K562 (cell line): ENCODE results near the gene TRERF1. TPM values are rescaled to one million over a fixed set of nuclear protein-coding genes. Genes with fewer than 3 reads are reported as not detected.

ENCODE experiments used
- COPS2 ChIP-seq: fragments of 450-650 bp; conservative IDR thresholded peaks from 2 replicates; pipeline ENCODE4 v1.6.1; 2016; ENCODE audit warnings: mild to moderate bottlenecking, moderate library complexity
- E2F4 ChIP-seq: sonication (generic); formaldehyde crosslinking; IDR thresholded peaks from 2 replicates; pipeline ENCODE4 v1.8.0; 2022; ENCODE audit warnings: mild to moderate bottlenecking, low read depth, missing genetic modification reagents
- FOXJ2 ChIP-seq: fragments of 200-800 bp; sonication (Bioruptor generic); IDR thresholded peaks from 2 replicates; pipeline ENCODE4 v1.6.1; 2016; ENCODE audit warnings: missing genetic modification characterization, missing compliant biosample characterization
- FOXK2 ChIP-seq, 2 experiments: fragments of 450-650 bp; IDR thresholded peaks in 1 of 2; conservative IDR thresholded peaks in 1 of 2; 2 replicates each; pipeline ENCODE4 v1.6.1; 2016; ENCODE audit warnings: low read depth in 2 of 2, mild to moderate bottlenecking in 1 of 2
- HDAC6 ChIP-seq: IDR thresholded peaks from 2 replicates; pipeline ENCODE4 v1.6.1; 2012; ENCODE audit warnings: low read depth, mild to moderate bottlenecking, control low read depth, inconsistent platforms, low read length, moderate library complexity
- HMG20A ChIP-seq: fragments of 450-650 bp; formaldehyde crosslinking; conservative IDR thresholded peaks from 2 replicates; pipeline ENCODE4 v1.4.0; 2020; ENCODE audit warnings: mild to moderate bottlenecking, mixed read lengths
- KAT7 ChIP-seq: sonication (generic); formaldehyde crosslinking; IDR thresholded peaks from 2 replicates; pipeline ENCODE4 v1.8.0; 2022; ENCODE audit warnings: missing genetic modification reagents, mild to moderate bottlenecking, borderline replicate concordance
- STAT6 ChIP-seq: sonication (generic); formaldehyde crosslinking; IDR thresholded peaks from 2 replicates; pipeline ENCODE4 v1.8.1; 2023; ENCODE audit warnings: mild to moderate bottlenecking, missing genetic modification reagents
- XRCC4 ChIP-seq: IDR thresholded peaks from one replicate; pipeline ENCODE4 v1.6.1; 2011; ENCODE audit not compliant: insufficient read depth, insufficient read length; ENCODE audit errors: extremely low read depth
- ZNF24 ChIP-seq: fragments of 450-650 bp; IDR thresholded peaks from 2 replicates; pipeline ENCODE4 v1.6.1; 2016
- ZNF407 ChIP-seq: fragments of 450-650 bp; IDR thresholded peaks from 2 replicates; pipeline ENCODE4 v1.6.1; 2016; ENCODE audit warnings: low read depth
- ZNF445 ChIP-seq: fragments of 250-450 bp; sonication (Bioruptor Pico); IDR thresholded peaks from 2 replicates; pipeline ENCODE4 v1.4.0; 2020; ENCODE audit warnings: low read depth, mild to moderate bottlenecking, moderate library complexity
- polyA plus RNA-seq, 8 experiments: library from polyadenylated mRNA; depleted of rRNA in 4 of 8; stranded (reverse) in 5 of 8; unstranded in 3 of 8; fragments of >200 nt; fragmentation: Nextera tagmentation in 2 of 8; fragmentation: Illumina TruSeq in 1 of 8; extraction: Ambion mirVana in 2 of 8; extraction: Trizol in 1 of 8; gene quantifications; 2 replicates each; pipeline versions ENCODE4 v1.2.1 to v1.2.3, GENCODE V29; 2011 to 2014; ENCODE audit warnings: inconsistent platforms in 1 of 8, missing spikeins in 1 of 8
- total RNA-seq, 7 experiments: library from RNA; depleted of rRNA in 6 of 7; stranded (reverse); fragments of >200 nt in 6 of 7; fragmentation: Illumina TruSeq in 2 of 7; extraction: Trizol in 2 of 7; gene quantifications; 2 replicates each; pipeline versions ENCODE4 v1.2.1 to v1.2.3, GENCODE V29; 2011 to 2021; ENCODE audit warnings: low replicate concordance in 1 of 7
- TF ChIP-seq, protein P1 (sequence below): conservative IDR thresholded peaks from 2 replicates; pipeline ENCODE4 v1.6.1; 2011; ENCODE audit warnings: low read depth, mild to moderate bottlenecking, low read length; ENCODE audit not compliant: control insufficient read depth

The TRERF1 gene
- total and polyA plus RNA-seq, 9 of the 15 experiments (the other 6 are each of a cell fraction or from before 2014, with no cell fraction given): 0.04 to 0.20 (median 0.07) TPM; not detected in 3

- TF ChIP-seq ZNF407 (no peak), XRCC4 (no peak), HMG20A (CRISPR knock-in tag) (no peak), ZNF445 (0 out of 2 replicates have a peak, but pooled peaks have one; percentile 41), FOXJ2 (tag) (no peak), HDAC6 (no peak), FOXK2 (conservative IDR thresholded peaks at IDR 0.05 in 1 of 2, IDR thresholded peaks at IDR 0.05 in 1 of 2; ENCODE audit: low read depth in 2 of 2) (peak; percentile 86 to 92), COPS2 (no peak), STAT6 (CRISPR knock-in tag) (no peak), E2F4 (no peak), KAT7 (CRISPR knock-in tag) (no peak), ZNF24 (peak; percentile 74; the same call in 1 of the 2 replicates)
- TF ChIP-seq, protein P1, sequence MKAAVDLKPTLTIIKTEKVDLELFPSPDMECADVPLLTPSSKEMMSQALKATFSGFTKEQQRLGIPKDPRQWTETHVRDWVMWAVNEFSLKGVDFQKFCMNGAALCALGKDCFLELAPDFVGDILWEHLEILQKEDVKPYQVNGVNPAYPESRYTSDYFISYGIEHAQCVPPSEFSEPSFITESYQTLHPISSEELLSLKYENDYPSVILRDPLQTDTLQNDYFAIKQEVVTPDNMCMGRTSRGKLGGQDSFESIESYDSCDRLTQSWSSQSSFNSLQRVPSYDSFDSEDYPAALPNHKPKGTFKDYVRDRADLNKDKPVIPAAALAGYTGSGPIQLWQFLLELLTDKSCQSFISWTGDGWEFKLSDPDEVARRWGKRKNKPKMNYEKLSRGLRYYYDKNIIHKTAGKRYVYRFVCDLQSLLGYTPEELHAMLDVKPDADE: peak; percentile 77; the same call in 1 of the 2 replicates
These were observed 252.4 kb downstream of the TRERF1 start (continued) for GRCh38 chr6:42199106-42199981.
